Rectal smooth muscle tissue (tissue), 1 donor: ENCODE data around the gene CRYZL1.
"Not testable (repeated sequence)": the region's sequence is repeated elsewhere in the genome, so short reads cannot be mapped to it uniquely, and the experiment has no call there.

Source experiments
- H3K27ac ChIP-seq: one replicate; pipeline ENCODE4 v1.7.0; 2013; ENCODE audit warnings: low read depth, low read length, inconsistent platforms
- H3K27me3 ChIP-seq: one replicate; pipeline ENCODE4 v1.7.0; 2013; ENCODE audit warnings: low read length; ENCODE audit not compliant: control insufficient read depth, insufficient read depth
- H3K36me3 ChIP-seq: one replicate; pipeline ENCODE4 v1.7.0; 2013; ENCODE audit warnings: low read length; ENCODE audit not compliant: control insufficient read depth, insufficient read depth
- H3K4me1 ChIP-seq: one replicate; pipeline ENCODE4 v1.7.0; 2013; ENCODE audit warnings: low read length; ENCODE audit not compliant: control insufficient read depth, insufficient read depth
- H3K4me3 ChIP-seq: one replicate; pipeline ENCODE4 v1.7.0; 2013; ENCODE audit warnings: low read length
- H3K9ac ChIP-seq: one replicate; pipeline ENCODE4 v1.7.0; 2013; ENCODE audit warnings: low read length

The CRYZL1 gene

GRCh38 chr21:33608559-33608958 is 33.0 kb downstream of the CRYZL1 start:
- Histone ChIP-seq H3K36me3 (peaks cover 6% of the 10 kb centered on the region), H3K9ac (no peak overlapping the region), H3K4me1 (no peaks in the 10 kb centered on the region), H3K4me3 (no peak overlapping the region), H3K27ac (no peak overlapping the region), H3K27me3 (no peaks in the 10 kb centered on the region)

GRCh38 chr21:33598051-33598450 is 43.5 kb downstream of the CRYZL1 start:
- Histone ChIP-seq H3K4me3 (no peak overlapping the region), H3K27ac (no peak overlapping the region), H3K36me3 (peaks cover 7% of the 10 kb centered on the region), H3K27me3 (no peaks in the 10 kb centered on the region), H3K9ac (no peak overlapping the region), H3K4me1 (no peaks in the 10 kb centered on the region)

- H3K36me3 ChIP-seq, result no peaks in the 10 kb centered on the region
- H3K27me3 ChIP-seq, result no peaks in the 10 kb centered on the region
- H3K27ac ChIP-seq, result peak within 1 kb of the TSS; percentile 68
- no peaks in the 10 kb centered on the region for H3K4me1 ChIP-seq
- H3K4me3 ChIP-seq, result peak within 1 kb of the TSS; percentile 95
- H3K9ac ChIP-seq, result peak within 1 kb of the TSS; percentile 66
Measured at GRCh38 chr21:33588485-33589335, 52.8 kb downstream of the CRYZL1 start, which contains the start of gene DONSON. DONSON (minus strand) TSS chr21:33588684; CDS start chr21:33588641, 43 bp downstream.

GRCh38 chr21:33587792-33588484 is 53.6 kb downstream of the CRYZL1 start:
- H3K4me3 ChIP-seq, result peak overlapping the region; percentile 95
- no peaks in the 10 kb centered on the region for H3K4me1 ChIP-seq
- peak overlapping the region; percentile 68 for H3K27ac ChIP-seq
- no peaks in the 10 kb centered on the region for H3K36me3 ChIP-seq
- H3K27me3 ChIP-seq, result no peaks in the 10 kb centered on the region
- H3K9ac ChIP-seq, result peak overlapping the region; percentile 56

- H3K27ac ChIP-seq, result no peak overlapping the region
- no peak overlapping the region for H3K9ac ChIP-seq
- no peaks in the 10 kb centered on the region for H3K27me3 ChIP-seq
- no peaks in the 10 kb centered on the region for H3K36me3 ChIP-seq
- H3K4me3 ChIP-seq, result no peak overlapping the region
- no peaks in the 10 kb centered on the region for H3K4me1 ChIP-seq
Measured at GRCh38 chr21:33586927-33587326, 54.6 kb downstream of the CRYZL1 start.

- H3K9ac ChIP-seq, result no peak overlapping the region
- no peaks in the 10 kb centered on the region for H3K36me3 ChIP-seq
- H3K27ac ChIP-seq, result no peak overlapping the region
- no peak overlapping the region for H3K4me3 ChIP-seq
- no peaks in the 10 kb centered on the region for H3K4me1 ChIP-seq
- H3K27me3 ChIP-seq, result no peaks in the 10 kb centered on the region
Measured at GRCh38 chr21:33584455-33584854, 57.1 kb downstream of the CRYZL1 start.

- no peaks in the 10 kb centered on the region for H3K27me3 ChIP-seq
- H3K4me1 ChIP-seq, result no peaks in the 10 kb centered on the region
- H3K36me3 ChIP-seq, result peaks cover 6% of the 10 kb centered on the region
- no peak overlapping the region for H3K9ac ChIP-seq
- H3K4me3 ChIP-seq, result no peak overlapping the region
- no peak overlapping the region for H3K27ac ChIP-seq
Measured at GRCh38 chr21:33578959-33579542, 62.5 kb downstream of the CRYZL1 start.

GRCh38 chr21:33578214-33578613 is 63.3 kb downstream of the CRYZL1 start:
- H3K4me3 ChIP-seq, result no peak overlapping the region
- H3K4me1 ChIP-seq, result no peaks in the 10 kb centered on the region
- no peak overlapping the region for H3K27ac ChIP-seq
- no peaks in the 10 kb centered on the region for H3K27me3 ChIP-seq
- no peak overlapping the region for H3K9ac ChIP-seq
- peaks cover 11% of the 10 kb centered on the region for H3K36me3 ChIP-seq

GRCh38 chr21:33576741-33577141 is 64.8 kb downstream of the CRYZL1 start:
- not testable (repeated sequence) for H3K4me3 ChIP-seq, H3K9ac ChIP-seq, H3K27me3 ChIP-seq, H3K4me1 ChIP-seq, H3K27ac ChIP-seq
- peaks cover 12% of the 10 kb centered on the region for H3K36me3 ChIP-seq

GRCh38 chr21:33572350-33572749 is 69.2 kb downstream of the CRYZL1 start:
- Histone ChIP-seq H3K36me3 (peaks cover 25% of the 10 kb centered on the region), H3K9ac (no peak overlapping the region)

GRCh38 chr21:33569991-33570390 is 71.5 kb downstream of the CRYZL1 start:
- peaks cover 22% of the 10 kb centered on the region for H3K36me3 ChIP-seq

More at GRCh38 chr21:33572350-33572749, 69.2 kb downstream of the CRYZL1 start:
- Histone ChIP-seq H3K4me3 (no peak overlapping the region), H3K27ac (no peak overlapping the region), H3K27me3 (no peaks in the 10 kb centered on the region), H3K4me1 (peaks cover 2% of the 10 kb centered on the region)

GRCh38 chr21:33568448-33568847 is 73.1 kb downstream of the CRYZL1 start:
- Histone ChIP-seq H3K9ac (no peak overlapping the region), H3K4me1 (peaks cover 2% of the 10 kb centered on the region), H3K27ac (no peak overlapping the region), H3K4me3 (no peak overlapping the region), H3K36me3 (peaks cover 17% of the 10 kb centered on the region), H3K27me3 (no peaks in the 10 kb centered on the region)

More at GRCh38 chr21:33569991-33570390, 71.5 kb downstream of the CRYZL1 start:
- no peak overlapping the region for H3K9ac ChIP-seq
- peaks cover 2% of the 10 kb centered on the region for H3K4me1 ChIP-seq
- H3K27ac ChIP-seq, result no peak overlapping the region
- H3K4me3 ChIP-seq, result no peak overlapping the region
- H3K27me3 ChIP-seq, result no peaks in the 10 kb centered on the region
